ENCODE measurements around the gene BRAT1. TPM values are rescaled to one million over a fixed set of nuclear protein-coding genes. Genes with fewer than 3 reads are reported as not detected.
A peak's percentile ranks its signal among the peaks of the same experiment; 100 is the strongest.

The BRAT1 gene
- total and polyA plus RNA-seq, 4 experiments from 2014 or later, result 24.2 to 42.4 (median 39.2) TPM

- Mint-ChIP-seq H3K36me3 (peaks cover 8 to 43% of the 10 kb centered on the region in 2 donors), H3K4me1 (peaks cover 2 to 10% (median 6%) of the 10 kb centered on the region in 4 donors), H3K27me3 (no peaks in the 10 kb centered on the region), H3K4me3 (no peak overlapping the region), H3K27ac (peak overlapping the region in 3 of 7 donors; percentile 30 to 74 (median 70)), H3K9me3 (peaks cover 0 to 3% (median 0%) of the 10 kb centered on the region in 8 donors)
- Histone ChIP-seq H3K4me3 (ENCODE audit: low read length in 2 of 2) (no peak overlapping the region), H3K36me3 (ENCODE audit: insufficient read depth, low read length) (peaks cover 48% of the 10 kb centered on the region), H3K27ac (ENCODE audit: low read depth, low read length) (no peak overlapping the region), H3K27me3 (ENCODE audit: insufficient read depth, low read length) (no peaks in the 10 kb centered on the region), H3K9me3 (ENCODE audit: control insufficient read depth in 1 of 2, low read length in 2 of 2) (no peaks in the 10 kb centered on the region), H3K4me1 (ENCODE audit: insufficient read depth, low read length) (no peaks in the 10 kb centered on the region)
- intact Hi-C loops (cut with micrococcal nuclease), result no loop called here
- ChIA-PET CTCF (ENCODE audit: partially characterized antibody) (no interaction called here), POLR2A (ENCODE audit: partially characterized antibody) (interaction anchor here (0.8 to 2.9 kb wide), 3 partner anchors 14 to 24 kb away, joined by 3 to 16 read pairs (median 4); no protein-coding TSS in a partner anchor)
- no peak for DNase-seq
Observed at GRCh38 chr7:2544541-2545188, 10.7 kb downstream of the BRAT1 start.

DNA sequence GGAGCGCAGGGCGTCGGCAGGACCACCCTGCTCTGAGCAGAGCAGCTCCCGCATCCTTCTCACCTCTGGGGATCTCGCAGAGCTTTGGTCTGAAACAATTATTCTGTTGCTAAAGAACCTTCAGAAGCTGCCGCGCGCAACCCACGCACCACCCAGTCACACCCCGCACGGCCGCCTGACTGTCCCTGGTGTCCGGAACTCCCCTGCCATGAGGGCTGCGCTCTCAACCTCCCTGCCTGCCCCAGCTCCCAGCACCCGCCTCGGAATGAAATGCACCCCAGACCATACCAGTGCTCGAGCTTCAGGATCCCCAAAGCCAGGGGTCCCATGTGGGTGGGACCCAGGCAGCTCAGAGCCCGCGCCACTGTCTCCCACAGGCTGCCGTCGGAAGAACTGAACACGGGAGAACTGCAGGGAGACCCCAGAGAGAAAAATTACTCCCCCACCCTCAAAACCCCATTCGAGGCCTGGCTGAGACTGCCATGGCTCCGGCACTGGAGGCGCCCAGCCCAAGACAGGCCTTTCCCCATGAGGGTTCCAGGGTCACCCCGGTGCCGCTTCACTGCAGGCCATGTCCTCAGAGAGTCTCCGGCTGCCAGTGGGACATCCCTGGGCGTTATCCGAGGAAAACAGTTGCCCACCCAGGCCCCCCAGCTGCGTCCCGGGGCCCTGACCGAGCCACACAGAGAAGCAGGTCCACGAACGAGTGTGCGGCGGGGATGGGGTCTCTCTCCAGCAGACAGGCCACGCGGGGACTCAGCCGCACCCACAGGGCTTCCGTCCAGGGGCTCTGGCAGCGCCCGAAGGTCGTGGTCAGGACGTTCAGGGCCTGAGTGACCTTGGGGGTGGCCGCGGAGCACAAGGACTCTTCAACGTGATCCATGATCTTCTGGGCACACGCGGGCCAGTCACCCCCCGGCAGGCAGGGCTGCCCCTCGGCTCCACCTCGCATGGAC, 12.1 kb downstream of the BRAT1 start:
- peaks cover 41% of the 10 kb centered on the region for H3K36me3 ChIP-seq (ENCODE audit: insufficient read depth, low read length)

GRCh38 chr7:2542011-2542915, 13.1 kb downstream of the BRAT1 start:
- H3K4me1 ChIP-seq (ENCODE audit: insufficient read depth, low read length), result no peaks in the 10 kb centered on the region
- no peaks in the 10 kb centered on the region for H3K27me3 ChIP-seq (ENCODE audit: insufficient read depth, low read length)
- POLR2A ChIA-PET (ENCODE audit: partially characterized antibody), result interaction anchor here (0.8 to 2.9 kb wide), 3 partner anchors 12 to 20 kb away, joined by 3 to 16 read pairs (median 4); no protein-coding TSS in a partner anchor
- Mint-ChIP-seq H3K36me3 (peaks cover 4 to 34% of the 10 kb centered on the region in 2 donors), H3K27me3 (no peaks in the 10 kb centered on the region), H3K4me1 (no peaks in the 10 kb centered on the region), H3K27ac (peak overlapping the region in 3 of 7 donors; percentile 35 to 74 (median 68)), H3K9me3 (peaks cover 0 to 3% (median 0%) of the 10 kb centered on the region in 8 donors), H3K4me3 (no peak overlapping the region)
- no peak overlapping the region for H3K27ac ChIP-seq (ENCODE audit: low read depth, low read length)
- no peak overlapping the region for H3K4me3 ChIP-seq (ENCODE audit: low read length in 2 of 2)
- H3K36me3 ChIP-seq (ENCODE audit: insufficient read depth, low read length), result peaks cover 34% of the 10 kb centered on the region
- intact Hi-C loops (cut with micrococcal nuclease), result no loop called here
- H3K9me3 ChIP-seq (ENCODE audit: control insufficient read depth in 1 of 2, low read length in 2 of 2), result no peaks in the 10 kb centered on the region
- no peak for DNase-seq
- CTCF ChIA-PET (ENCODE audit: partially characterized antibody), result no interaction called here

More for the DNA sequence above, 12.1 kb downstream of the BRAT1 start:
- Histone ChIP-seq H3K4me1 (ENCODE audit: insufficient read depth, low read length) (no peaks in the 10 kb centered on the region), H3K27me3 (ENCODE audit: insufficient read depth, low read length) (no peaks in the 10 kb centered on the region), H3K4me3 (ENCODE audit: low read length in 2 of 2) (no peak overlapping the region), H3K9me3 (ENCODE audit: control insufficient read depth in 1 of 2, low read length in 2 of 2) (no peaks in the 10 kb centered on the region), H3K27ac (ENCODE audit: low read depth, low read length) (no peak overlapping the region)
- intact Hi-C loops (cut with micrococcal nuclease), result no loop called here
- Mint-ChIP-seq H3K27me3 (no peaks in the 10 kb centered on the region), H3K36me3 (peaks cover 7 to 39% of the 10 kb centered on the region in 2 donors), H3K4me3 (peak overlapping the region in 3 of 8 donors; percentile 25 to 36 (median 31)), H3K9me3 (peaks cover 0 to 3% (median 0%) of the 10 kb centered on the region in 8 donors), H3K4me1 (peaks cover 0 to 3% (median under 1%) of the 10 kb centered on the region in 4 donors), H3K27ac (peak overlapping the region in 4 of 7 donors; percentile 57 to 75 (median 73))
- ChIA-PET POLR2A (ENCODE audit: partially characterized antibody) (interaction anchor here (0.8 to 2.9 kb wide), 4 partner anchors 14 to 22 kb away, joined by 3 to 16 read pairs (median 4); no protein-coding TSS in a partner anchor), CTCF (ENCODE audit: partially characterized antibody) (interaction anchor here (0.7 to 1.0 kb wide), 2 partner anchors 15 to 1069 kb away, joined by 3 to 4 read pairs; partner anchors contain the start of gene IQCE)
- no peak for DNase-seq

GRCh38 chr7:2541291-2542010, 13.9 kb downstream of the BRAT1 start:
- POLR2A ChIA-PET (ENCODE audit: partially characterized antibody), result interaction anchor here (0.8 to 1.3 kb wide), 2 partner anchors 11 to 13 kb away, joined by 4 to 7 read pairs; no protein-coding TSS in a partner anchor
- Histone ChIP-seq H3K27ac (ENCODE audit: low read depth, low read length) (no peak overlapping the region), H3K4me3 (ENCODE audit: low read length in 2 of 2) (no peak overlapping the region), H3K9me3 (ENCODE audit: control insufficient read depth in 1 of 2, low read length in 2 of 2) (no peaks in the 10 kb centered on the region), H3K27me3 (ENCODE audit: insufficient read depth, low read length) (no peaks in the 10 kb centered on the region), H3K4me1 (ENCODE audit: insufficient read depth, low read length) (no peaks in the 10 kb centered on the region), H3K36me3 (ENCODE audit: insufficient read depth, low read length) (peaks cover 31% of the 10 kb centered on the region)
- H3K4me1 Mint-ChIP-seq, result no peaks in the 10 kb centered on the region
- no peak overlapping the region for H3K4me3 Mint-ChIP-seq
- intact Hi-C loops (cut with micrococcal nuclease), result no loop called here
- H3K27ac Mint-ChIP-seq, result peak overlapping the region in 2 of 7 donors; percentile 47 to 65
- CTCF ChIA-PET (ENCODE audit: partially characterized antibody), result interaction anchor here (1.2 kb wide), 1 partner anchor 73 kb away, joined by 3 read pairs; no protein-coding TSS in a partner anchor
- H3K27me3 Mint-ChIP-seq, result no peaks in the 10 kb centered on the region
- H3K9me3 Mint-ChIP-seq, result peaks cover 0 to 3% (median 0%) of the 10 kb centered on the region in 8 donors
- DNase-seq, result peak in 1 of 5 donors; percentile 20
- H3K36me3 Mint-ChIP-seq, result peaks cover 0 to 30% of the 10 kb centered on the region in 2 donors

DNA sequence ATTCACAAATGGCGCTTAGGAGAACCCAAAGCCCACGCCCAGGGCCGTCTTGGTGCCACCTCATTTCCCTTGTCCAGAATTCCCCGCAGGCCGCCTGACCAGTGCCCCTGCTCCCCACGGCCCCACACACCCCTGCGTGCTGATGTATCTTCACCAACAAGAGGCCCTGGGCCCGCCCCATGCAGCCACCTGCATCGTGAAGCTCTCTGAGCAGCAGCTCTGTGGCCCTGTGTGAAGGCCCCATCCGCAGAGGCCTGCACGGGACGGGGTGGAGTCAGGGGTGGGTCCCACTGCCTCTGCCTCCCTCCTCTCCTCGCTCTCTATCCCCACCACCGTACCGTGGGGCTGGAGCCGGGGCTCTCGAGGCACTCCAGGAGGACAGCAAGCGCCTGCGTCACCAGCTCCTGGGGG, 14.7 kb downstream of the BRAT1 start:
- intact Hi-C loops (cut with micrococcal nuclease), result loop anchor here (1.0 kb wide), 1 partner anchor 13 kb away; no protein-coding TSS in a partner anchor
- H3K36me3 Mint-ChIP-seq, result peaks cover 0 to 22% of the 10 kb centered on the region in 2 donors
- no peaks in the 10 kb centered on the region for H3K27me3 Mint-ChIP-seq
- Histone ChIP-seq H3K27me3 (ENCODE audit: insufficient read depth, low read length) (no peaks in the 10 kb centered on the region), H3K4me1 (ENCODE audit: insufficient read depth, low read length) (no peaks in the 10 kb centered on the region), H3K9me3 (ENCODE audit: control insufficient read depth in 1 of 2, low read length in 2 of 2) (no peaks in the 10 kb centered on the region), H3K36me3 (ENCODE audit: insufficient read depth, low read length) (peaks cover 23% of the 10 kb centered on the region), H3K27ac (ENCODE audit: low read depth, low read length) (no peak overlapping the region), H3K4me3 (ENCODE audit: low read length in 2 of 2) (no peak overlapping the region)
- DNase-seq, result no peak
- peak overlapping the region in 1 of 7 donors; percentile 65 for H3K27ac Mint-ChIP-seq
- H3K4me1 Mint-ChIP-seq, result no peaks in the 10 kb centered on the region
- H3K9me3 Mint-ChIP-seq, result no peaks in the 10 kb centered on the region
- no peak overlapping the region for H3K4me3 Mint-ChIP-seq
- POLR2A ChIA-PET (ENCODE audit: partially characterized antibody), result interaction anchor here (1.3 to 1.9 kb wide), 2 partner anchors 11 to 12 kb away, joined by 7 to 9 read pairs; no protein-coding TSS in a partner anchor
- CTCF ChIA-PET (ENCODE audit: partially characterized antibody), result interaction anchor here (1.2 kb wide), 1 partner anchor 72 kb away, joined by 3 read pairs; no protein-coding TSS in a partner anchor

GRCh38 chr7:2540133-2540532, 15.2 kb downstream of the BRAT1 start:
- POLR2A ChIA-PET (ENCODE audit: partially characterized antibody), result interaction anchor here (1.8 to 1.9 kb wide), 2 partner anchors 8 to 10 kb away, joined by 6 to 9 read pairs; no protein-coding TSS in a partner anchor
- peaks cover 0 to 21% of the 10 kb centered on the region in 2 donors for H3K36me3 Mint-ChIP-seq
- H3K27ac Mint-ChIP-seq, result peak overlapping the region in 1 of 7 donors; percentile 65
- H3K4me1 Mint-ChIP-seq, result no peaks in the 10 kb centered on the region
- no peaks in the 10 kb centered on the region for H3K27me3 Mint-ChIP-seq
- Histone ChIP-seq H3K9me3 (ENCODE audit: control insufficient read depth in 1 of 2, low read length in 2 of 2) (no peaks in the 10 kb centered on the region), H3K27ac (ENCODE audit: low read depth, low read length) (no peak overlapping the region), H3K36me3 (ENCODE audit: insufficient read depth, low read length) (peaks cover 23% of the 10 kb centered on the region), H3K4me3 (ENCODE audit: low read length in 2 of 2) (no peak overlapping the region), H3K4me1 (ENCODE audit: insufficient read depth, low read length) (no peaks in the 10 kb centered on the region), H3K27me3 (ENCODE audit: insufficient read depth, low read length) (no peaks in the 10 kb centered on the region)
- intact Hi-C loops (cut with micrococcal nuclease), result loop anchor here (1.0 kb wide), 1 partner anchor 13 kb away; no protein-coding TSS in a partner anchor
- CTCF ChIA-PET (ENCODE audit: partially characterized antibody), result no interaction called here
- no peaks in the 10 kb centered on the region for H3K9me3 Mint-ChIP-seq
- DNase-seq, result no peak
- H3K4me3 Mint-ChIP-seq, result no peak overlapping the region

Data from CD4-positive, alpha-beta memory T cell (primary cell).